Epithelial cell of esophagus (primary cell): ENCODE results near the gene SEMA5A.

Experiments used
- DNase-seq: peaks from one replicate; pipeline ENCODE4 v3.0.0; 2010; ENCODE audit warnings: low read depth
- H3K4me3 ChIP-seq: 2 replicates; pipeline ENCODE4 v1.5.1; 2011; ENCODE audit warnings: mild to moderate bottlenecking, low read length, control low read depth
- TF ChIP-seq, protein P1 (sequence below): IDR thresholded peaks from 2 replicates; pipeline ENCODE4 v1.5.1; 2011; ENCODE audit warnings: low read depth, mild to moderate bottlenecking, low read length, control low read depth, inconsistent platforms; ENCODE audit not compliant: insufficient read depth; ENCODE audit errors: missing control alignments

Gene SEMA5A

DNA sequence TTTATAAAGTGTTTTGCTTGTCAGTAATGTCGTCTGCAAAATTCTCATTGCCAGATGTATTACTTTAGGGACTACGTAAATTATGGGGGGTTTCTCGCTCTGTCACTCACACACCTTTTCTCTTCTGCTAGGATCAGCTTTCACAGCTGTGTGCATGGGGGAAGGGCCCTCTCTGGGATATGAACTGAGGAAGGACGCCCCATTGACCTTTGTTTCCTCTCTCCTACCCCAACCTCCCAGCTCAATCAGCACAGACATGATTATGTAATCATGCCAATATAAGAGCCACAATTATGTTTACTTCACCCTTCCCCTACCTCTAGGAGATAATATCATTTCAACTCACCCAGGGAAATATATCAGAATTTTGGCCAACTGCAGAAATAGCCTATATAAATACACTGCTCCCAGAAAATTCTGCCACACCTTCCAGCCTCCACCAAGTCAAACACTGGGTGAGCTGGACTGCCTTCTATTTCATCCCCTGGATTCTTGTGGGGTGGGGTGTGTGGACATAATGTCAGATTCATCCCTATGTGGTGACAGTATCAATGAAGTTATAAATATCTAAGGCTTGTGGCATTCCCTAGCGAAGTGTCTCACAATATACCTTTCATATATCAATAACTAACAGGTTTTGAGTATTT, 12.6 kb upstream of the SEMA5A start:
- H3K4me3 ChIP-seq: no peak overlapping the region
- DNase-seq: no peak
- TF ChIP-seq, protein P1, sequence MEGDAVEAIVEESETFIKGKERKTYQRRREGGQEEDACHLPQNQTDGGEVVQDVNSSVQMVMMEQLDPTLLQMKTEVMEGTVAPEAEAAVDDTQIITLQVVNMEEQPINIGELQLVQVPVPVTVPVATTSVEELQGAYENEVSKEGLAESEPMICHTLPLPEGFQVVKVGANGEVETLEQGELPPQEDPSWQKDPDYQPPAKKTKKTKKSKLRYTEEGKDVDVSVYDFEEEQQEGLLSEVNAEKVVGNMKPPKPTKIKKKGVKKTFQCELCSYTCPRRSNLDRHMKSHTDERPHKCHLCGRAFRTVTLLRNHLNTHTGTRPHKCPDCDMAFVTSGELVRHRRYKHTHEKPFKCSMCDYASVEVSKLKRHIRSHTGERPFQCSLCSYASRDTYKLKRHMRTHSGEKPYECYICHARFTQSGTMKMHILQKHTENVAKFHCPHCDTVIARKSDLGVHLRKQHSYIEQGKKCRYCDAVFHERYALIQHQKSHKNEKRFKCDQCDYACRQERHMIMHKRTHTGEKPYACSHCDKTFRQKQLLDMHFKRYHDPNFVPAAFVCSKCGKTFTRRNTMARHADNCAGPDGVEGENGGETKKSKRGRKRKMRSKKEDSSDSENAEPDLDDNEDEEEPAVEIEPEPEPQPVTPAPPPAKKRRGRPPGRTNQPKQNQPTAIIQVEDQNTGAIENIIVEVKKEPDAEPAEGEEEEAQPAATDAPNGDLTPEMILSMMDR: no peak

DNA sequence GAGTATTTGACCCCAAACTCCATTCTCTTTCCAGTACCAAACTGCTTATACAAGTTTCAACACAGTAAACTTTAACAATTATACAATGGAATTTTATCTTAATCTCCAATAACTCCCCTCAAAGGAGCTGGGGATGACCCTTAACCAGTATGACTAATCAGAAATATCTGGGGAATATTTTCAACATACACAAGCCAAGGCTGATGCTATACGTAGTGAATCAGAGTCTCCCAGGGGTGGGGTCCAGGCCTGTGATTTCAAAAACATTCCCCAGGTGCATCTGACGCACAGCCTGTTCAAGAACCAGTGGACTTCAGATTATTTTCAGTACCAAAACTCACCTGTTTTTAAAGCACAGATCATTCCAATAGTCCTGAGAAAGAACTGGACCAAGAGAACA, 11.8 kb upstream of the SEMA5A start:
- TF ChIP-seq, protein P1: no peak
- peak; percentile 87 for DNase-seq
- H3K4me3 ChIP-seq: no peak overlapping the region

DNA sequence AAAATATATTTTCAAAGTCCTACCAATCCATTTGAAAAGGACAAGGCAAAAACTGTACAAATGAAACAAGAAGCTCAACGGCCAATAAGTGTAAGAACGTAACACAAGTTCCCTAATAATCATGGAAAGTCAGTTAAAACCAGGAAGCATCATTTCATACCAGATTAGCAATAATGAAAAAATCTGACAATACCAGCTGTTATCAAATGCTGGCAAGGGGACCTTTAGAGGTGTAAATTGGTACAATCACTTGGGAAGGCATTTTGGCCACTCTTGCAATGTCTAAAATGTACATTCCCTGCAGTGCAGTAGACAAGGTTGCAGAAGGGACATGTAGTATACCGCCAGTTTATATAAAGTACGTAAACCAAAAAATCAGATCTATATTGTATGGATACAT, 10.1 kb upstream of the SEMA5A start:
- no peak for DNase-seq
- no peak overlapping the region for H3K4me3 ChIP-seq
- TF ChIP-seq, protein P1: no peak

DNA sequence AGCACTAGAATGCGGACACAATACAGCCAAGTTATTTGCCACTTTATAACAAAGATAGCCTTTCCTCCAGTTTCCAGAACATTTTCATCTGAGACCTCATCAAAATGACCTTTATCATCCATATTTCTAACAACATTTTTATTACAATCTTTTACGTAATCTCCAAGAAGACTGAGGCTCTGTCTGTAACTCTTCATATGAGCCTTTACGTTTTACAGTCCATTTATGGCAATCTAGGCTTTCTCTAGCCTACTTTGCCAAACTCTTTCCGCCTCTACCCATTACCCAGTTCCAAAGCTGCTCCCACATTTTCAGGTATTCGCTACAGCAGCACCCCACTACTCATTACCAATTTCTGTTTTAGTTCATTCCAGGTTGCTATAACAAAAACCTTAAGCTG, 8.2 kb upstream of the SEMA5A start:
- no peak for DNase-seq
- TF ChIP-seq, protein P1: no peak
- no peak overlapping the region for H3K4me3 ChIP-seq

DNA sequence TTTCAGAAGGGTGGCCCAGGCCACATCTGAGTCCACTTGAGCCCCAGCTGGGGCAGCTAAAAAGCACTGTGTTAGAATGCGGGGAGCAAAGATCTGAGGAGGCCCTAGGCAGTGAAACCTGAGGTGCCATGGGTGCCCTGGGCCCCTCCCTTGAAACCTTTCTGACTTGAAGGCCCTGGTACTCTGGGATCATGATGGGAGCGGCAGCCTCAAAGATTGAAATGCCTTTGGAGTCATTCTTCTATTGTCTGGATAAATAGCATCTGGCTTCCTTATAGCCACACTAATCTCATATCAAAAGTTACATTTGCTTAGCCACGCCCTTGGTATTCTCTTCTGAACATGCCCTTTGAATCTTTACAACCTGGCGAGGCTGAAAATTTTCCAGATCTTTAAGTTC, 7.7 kb upstream of the SEMA5A start:
- H3K4me3 ChIP-seq: no peak overlapping the region
- DNase-seq: no peak
- TF ChIP-seq, protein P1: no peak

DNA sequence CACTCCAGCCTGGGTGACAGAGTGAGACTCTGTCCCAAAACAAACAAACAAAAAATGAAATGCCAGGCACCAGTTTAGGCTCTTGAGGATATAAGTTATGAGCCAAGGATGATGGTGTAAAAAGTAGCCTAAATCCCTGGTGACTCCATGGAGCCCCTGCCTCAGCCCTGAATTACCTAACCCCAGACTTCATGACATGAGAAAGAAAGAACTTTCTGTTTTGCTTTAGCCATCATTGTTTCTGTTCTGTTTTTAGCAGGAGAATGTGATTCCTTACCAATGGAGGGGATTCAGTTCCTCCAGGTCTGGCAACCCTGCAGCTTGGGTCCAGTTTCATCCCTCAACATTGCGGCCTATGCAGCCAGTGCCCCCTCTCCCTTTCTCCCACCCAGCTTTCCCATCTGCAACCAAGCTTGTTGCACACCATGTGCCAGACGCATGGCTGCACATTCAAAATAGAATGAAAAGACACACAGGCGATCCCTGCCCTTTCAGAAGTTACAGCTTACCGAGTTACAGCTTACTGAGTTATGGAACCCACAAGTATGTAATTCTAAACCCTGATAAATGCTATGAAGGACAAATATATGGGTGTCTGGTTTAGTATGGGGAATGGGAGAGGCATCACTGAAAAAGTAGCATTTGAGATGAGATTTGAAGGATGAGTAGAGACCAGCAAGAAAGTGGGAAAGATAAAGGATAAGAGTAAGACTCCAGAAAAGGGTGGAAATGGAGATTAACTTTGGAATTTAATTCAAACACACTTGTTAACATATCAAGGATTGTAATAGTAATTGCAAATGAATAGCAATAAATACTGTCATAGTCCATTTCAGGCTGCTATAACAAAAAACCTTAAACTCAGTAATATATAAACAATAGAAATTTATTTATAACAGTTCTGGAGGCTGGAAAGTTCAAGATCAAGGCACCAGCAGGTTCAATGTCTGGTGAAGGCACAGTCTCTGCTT, 6.0 kb upstream of the SEMA5A start:
- no peak for DNase-seq
- TF ChIP-seq, protein P1: no peak
- no peak overlapping the region for H3K4me3 ChIP-seq
